HepG2 (cell line): ENCODE measurements around the gene RWDD2A. TPM values are rescaled to one million over a fixed set of nuclear protein-coding genes. Genes with fewer than 3 reads are reported as not detected.

ENCODE experiments used
- ATAC-seq: fragments of 200-7000 bp; cut with Tn5 transposase; 3 replicates; pipeline ENCODE4 v1.9.1; 2020; ENCODE audit warnings: mild to moderate bottlenecking, moderate library complexity
- BruUV-seq: library from RNA; stranded (reverse); fragments of 400-500 nt; replicated peaks from 2 replicates; lab custom pipeline; 2021; lab: Mats Ljungman, UMichigan
- CTCF ChIA-PET: fragments of 300-600 bp; formaldehyde crosslinking; extraction: SDS; loops from one replicate; lab custom pipeline; 2021; ENCODE audit warnings: low total read pairs, inconsistent platforms, low intra/inter-chr PET ratio; lab: Yijun Ruan, JAX
- POLR2A ChIA-PET: fragments of 350-600 bp; sonication (Branson Sonifier 250); formaldehyde crosslinking; loops from one replicate; lab custom pipeline; 2020; ENCODE audit warnings: antibody characterized with exemption, inconsistent platforms; lab: Yijun Ruan, JAX
- DNase-seq: peaks from one replicate; pipeline ENCODE4 v3.0.0-alpha.2; 2015; ENCODE audit warnings: low spot score
- FAIRE-seq: peaks from 3 replicates; lab custom pipeline; 2011; peaks lifted over from hg19 to GRCh38; lab: Jason Lieb, UNC
- H2AFZ ChIP-seq: one replicate; pipeline ENCODE4 v1.6.1; 2011; ENCODE audit warnings: low read length, inconsistent platforms
- H3K27ac ChIP-seq: fragments of 300-600 bp; 3 replicates; pipeline ENCODE4 v1.8.0; 2011; ENCODE audit warnings: mixed run types, mild to moderate bottlenecking, mixed read lengths, low read length, inconsistent platforms; ENCODE audit not compliant: insufficient read depth; ENCODE audit errors: extremely low read length
- H3K27me3 ChIP-seq, 2 experiments: fragments of 200-600 bp in 1 of 2; 2 replicates in 1 of 2; 3 replicates in 1 of 2; pipeline versions ENCODE4 v1.6.0 to v1.8.0; 2011; ENCODE audit warnings: low read length in 2 of 2, mild to moderate bottlenecking in 2 of 2, moderate library complexity in 2 of 2, inconsistent platforms in 1 of 2; ENCODE audit not compliant: insufficient read depth in 2 of 2, control insufficient read depth in 1 of 2
- H3K36me3 ChIP-seq, 2 experiments: fragments of 200-600 bp in 1 of 2; replicated peaks in 1 of 2; 2 replicates in 1 of 2; 3 replicates in 1 of 2; pipeline versions ENCODE4 v1.5.1 to v1.8.0; 2011; ENCODE audit warnings: low read length in 2 of 2, inconsistent platforms in 1 of 2; ENCODE audit not compliant: insufficient read depth in 2 of 2, control insufficient read depth in 1 of 2
- H3K4me1 ChIP-seq: 2 replicates; pipeline ENCODE4 v1.5.1; 2012; ENCODE audit warnings: low read length, inconsistent platforms; ENCODE audit not compliant: insufficient read depth
- H3K4me2 ChIP-seq: 2 replicates; pipeline ENCODE4 v1.6.0; 2011; ENCODE audit warnings: low read depth, low read length, inconsistent platforms
- H3K4me3 ChIP-seq, 3 experiments: fragments of 200-600 bp in 1 of 3; sonication (generic), shearing (Covaris generic) in 1 of 3; replicated peaks in 1 of 3; 2 replicates each; pipeline ENCODE4 v1.5.1; 2011 to 2016; ENCODE audit warnings: low read length in 3 of 3, inconsistent platforms in 2 of 3, low read depth in 2 of 3, mild to moderate bottlenecking in 2 of 3, control low read depth in 1 of 3, mixed read lengths in 1 of 3; ENCODE audit not compliant: insufficient read depth in 1 of 3
- H3K79me2 ChIP-seq: one replicate; pipeline ENCODE4 v1.6.1; 2011; ENCODE audit warnings: low read length, inconsistent platforms; ENCODE audit not compliant: insufficient read depth
- H3K9ac ChIP-seq: 2 replicates; pipeline ENCODE4 v1.6.0; 2011; ENCODE audit warnings: mild to moderate bottlenecking, low read depth, low read length, inconsistent platforms; ENCODE audit not compliant: insufficient read depth
- H3K9me3 ChIP-seq: 2 replicates; pipeline ENCODE4 v1.5.1; 2012; ENCODE audit warnings: mild to moderate bottlenecking, low read length
- H4K20me1 ChIP-seq: 2 replicates; pipeline ENCODE4 v1.6.0; 2011; ENCODE audit warnings: inconsistent platforms, mild to moderate bottlenecking, low read length, moderate library complexity; ENCODE audit not compliant: insufficient read depth
- AGO2 ChIP-seq: fragments of 200-400 bp; formaldehyde crosslinking; optimal IDR thresholded peaks from 2 replicates; pipeline ENCODE3; 2017; ENCODE audit warnings: mild to moderate bottlenecking, low read depth, low read length, moderate library complexity
- AKAP8 ChIP-seq: sonication (generic); formaldehyde crosslinking; IDR thresholded peaks from 2 replicates; pipeline ENCODE4 v1.5.1; 2020; ENCODE audit warnings: mild to moderate bottlenecking, missing genetic modification reagents
- ATF2 ChIP-seq: sonication (generic); formaldehyde crosslinking; IDR thresholded peaks from 2 replicates; pipeline ENCODE4 v1.4.0; 2020; ENCODE audit warnings: missing genetic modification reagents
- CAMTA2 ChIP-seq: sonication (generic); formaldehyde crosslinking; IDR thresholded peaks from 2 replicates; pipeline ENCODE4 v1.4.0; 2020; ENCODE audit warnings: mild to moderate bottlenecking, missing genetic modification reagents, borderline replicate concordance
- DR1 ChIP-seq: sonication (generic); formaldehyde crosslinking; IDR thresholded peaks from 2 replicates; pipeline ENCODE4 v1.8.0; 2021; ENCODE audit warnings: mild to moderate bottlenecking, missing genetic modification reagents, inconsistent platforms
- FOXO4 ChIP-seq: sonication (generic); formaldehyde crosslinking; conservative IDR thresholded peaks from 2 replicates; pipeline ENCODE4 v1.8.1; 2023; ENCODE audit warnings: missing genetic modification reagents
- FOXP1 ChIP-seq, 2 experiments: fragments of 450-650 bp in 1 of 2; IDR thresholded peaks; 2 replicates each; pipeline ENCODE4 v1.6.1; 2017 to 2018; ENCODE audit warnings: antibody characterized with exemption in 1 of 2
- KMT2A ChIP-seq: sonication (generic); formaldehyde crosslinking; IDR thresholded peaks from 2 replicates; pipeline ENCODE4 v1.4.0; 2020; ENCODE audit warnings: missing genetic modification reagents
- PHF20 ChIP-seq: sonication (generic); formaldehyde crosslinking; IDR thresholded peaks from 2 replicates; pipeline ENCODE4 v1.5.0; 2020; ENCODE audit warnings: mild to moderate bottlenecking, missing genetic modification reagents
- PLSCR1 ChIP-seq: sonication (generic); formaldehyde crosslinking; IDR thresholded peaks from 2 replicates; pipeline ENCODE4 v1.5.0; 2020; ENCODE audit warnings: missing genetic modification reagents, mild to moderate bottlenecking, borderline replicate concordance
- TEF ChIP-seq: sonication (generic); formaldehyde crosslinking; IDR thresholded peaks from 2 replicates; pipeline ENCODE4 v1.5.0; 2020; ENCODE audit warnings: missing genetic modification reagents
- ZBTB38 ChIP-seq: sonication (generic); formaldehyde crosslinking; IDR thresholded peaks from 2 replicates; pipeline ENCODE4 v1.5.1; 2020; ENCODE audit warnings: mild to moderate bottlenecking, missing genetic modification reagents
- ZNF264 ChIP-seq: sonication (generic); formaldehyde crosslinking; IDR thresholded peaks from 2 replicates; pipeline ENCODE4 v1.4.0; 2020; ENCODE audit warnings: missing genetic modification reagents
- ZNF33B ChIP-seq: sonication (generic); formaldehyde crosslinking; IDR thresholded peaks from 2 replicates; pipeline ENCODE4 v1.5.1; 2020; ENCODE audit warnings: mild to moderate bottlenecking, missing genetic modification reagents
- ZNF567 ChIP-seq: sonication (generic); formaldehyde crosslinking; IDR thresholded peaks from 2 replicates; pipeline ENCODE4 v1.8.1; 2023; ENCODE audit warnings: mild to moderate bottlenecking, missing genetic modification reagents, borderline replicate concordance
- ZNF672 ChIP-seq: sonication (generic); formaldehyde crosslinking; IDR thresholded peaks from 2 replicates; pipeline ENCODE4 v1.8.1; 2022; ENCODE audit warnings: missing genetic modification reagents
- ZNF678 ChIP-seq: sonication (generic); formaldehyde crosslinking; IDR thresholded peaks from 2 replicates; pipeline ENCODE4 v1.4.0; 2020; ENCODE audit warnings: mild to moderate bottlenecking, missing genetic modification reagents
- WGBS: methylation state at CpG from one replicate; pipeline ENCODE4 v1.1.6; 2017; ENCODE audit warnings: low lambda C conversion rate; 5-methylcytosine and 5-hydroxymethylcytosine counted together
- in situ Hi-C: cut with HindIII; loops from 2 replicates; pipeline ENCODE4 v1.10.0; 2017; ENCODE audit warnings: low pct_unique_long_range_greater_than_20kb; ENCODE audit not compliant: extremely low pct_ligation_motif_present
- intact Hi-C: fragments of 100-400 bp; cut with micrococcal nuclease; formaldehyde crosslinking; loops from one replicate; pipeline ENCODE4 v1.10.0; 2022; ENCODE audit not compliant: unreplicated experiment
- polyA plus RNA-seq, 8 experiments: library from polyadenylated mRNA; depleted of rRNA in 3 of 8; stranded (reverse) in 7 of 8; unstranded in 1 of 8; fragments of >200 nt; fragmentation: Illumina TruSeq in 4 of 8; extraction: Trizol in 4 of 8; gene quantifications; 2 replicates each; pipeline versions ENCODE4 v1.2.1 to v1.2.3, GENCODE V29; 2011 to 2016; ENCODE audit warnings: low read depth in 4 of 8, missing spikeins in 1 of 8, mixed read lengths in 1 of 8; ENCODE audit not compliant: insufficient read depth in 1 of 8
- total RNA-seq, 5 experiments: library from RNA; depleted of rRNA; stranded (reverse); fragments of >200 nt; fragmentation: Illumina TruSeq; extraction: Trizol; gene quantifications; 2 replicates each; pipeline ENCODE4 v1.2.3, GENCODE V29; 2016; ENCODE audit warnings: low read depth in 1 of 5

Gene RWDD2A
- total and polyA plus RNA-seq, 2 of the 13 experiments (the other 11 are each of a cell fraction or from before 2014, with no cell fraction given), result 5.3 to 8.1 TPM

- no peak overlapping the region for H3K27ac ChIP-seq
- POLR2A ChIA-PET, result no interaction called here
- no peaks in the 10 kb centered on the region for H3K36me3 ChIP-seq
- DNase-seq (no peak), ATAC-seq (no peak), FAIRE-seq (no peak)
- H3K4me1 ChIP-seq, result no peaks in the 10 kb centered on the region
- H3K4me3 ChIP-seq, result no peak overlapping the region
- H3K9ac ChIP-seq, result no peak overlapping the region
- BruUV-seq, result no TSS peak
- no peak overlapping the region for H2AFZ ChIP-seq
- 0% methylated on average over 1 of the region's 1 CpG for WGBS
- intact Hi-C loops, result no loop called here
- in situ Hi-C loops, result no loop called here
- no peaks in the 10 kb centered on the region for H4K20me1 ChIP-seq
- H3K79me2 ChIP-seq, result no peaks in the 10 kb centered on the region
- H3K9me3 ChIP-seq, result no peaks in the 10 kb centered on the region
- H3K4me2 ChIP-seq, result no peak overlapping the region
- CTCF ChIA-PET, result no interaction called here
- TF ChIP-seq PLSCR1 (CRISPR knock-in tag) (no peak), AKAP8 (no peak), ZNF33B (CRISPR knock-in tag) (no peak)
- no peaks in the 10 kb centered on the region for H3K27me3 ChIP-seq
These were observed 38.0 kb downstream of the RWDD2A start for GRCh38 chr6:83231146-83231545.

GRCh38 chr6:83247471-83247870 lies 54.3 kb downstream of the RWDD2A start:
- in situ Hi-C loops (no loop called here), intact Hi-C loops (no loop called here)
- no TSS peak for BruUV-seq
- H3K9ac ChIP-seq, result no peak overlapping the region
- no peak overlapping the region for H3K4me2 ChIP-seq
- no peak overlapping the region for H3K4me3 ChIP-seq
- H3K4me1 ChIP-seq, result peaks cover 11% of the 10 kb centered on the region
- no peaks in the 10 kb centered on the region for H3K27me3 ChIP-seq
- no peaks in the 10 kb centered on the region for H3K36me3 ChIP-seq
- no peaks in the 10 kb centered on the region for H3K9me3 ChIP-seq
- no peak overlapping the region for H2AFZ ChIP-seq
- H4K20me1 ChIP-seq, result no peaks in the 10 kb centered on the region
- TF ChIP-seq ZNF672 (CRISPR knock-in tag) (no peak), KMT2A (CRISPR knock-in tag) (no peak), ZBTB38 (CRISPR knock-in tag) (no peak), ZNF264 (CRISPR knock-in tag) (no peak), CAMTA2 (CRISPR knock-in tag) (no peak), ZNF678 (CRISPR knock-in tag) (no peak), FOXP1 (IDR thresholded peaks at IDR 0.05) (no peak), FOXP1 (CRISPR knock-in tag; IDR thresholded peaks at IDR 0.05) (no peak), DR1 (CRISPR knock-in tag) (no peak), ZNF567 (CRISPR knock-in tag) (no peak), FOXO4 (CRISPR knock-in tag) (no peak), AGO2 (no peak), PHF20 (CRISPR knock-in tag) (no peak), TEF (CRISPR knock-in tag) (no peak), ATF2 (CRISPR knock-in tag) (no peak)
- WGBS, result 14% methylated on average over 3 of the region's 3 CpGs
- DNase-seq (no peak), FAIRE-seq (no peak), ATAC-seq (no peak)
- POLR2A ChIA-PET, result no interaction called here
- no peak overlapping the region for H3K27ac ChIP-seq
- H3K79me2 ChIP-seq, result no peaks in the 10 kb centered on the region
- CTCF ChIA-PET, result no interaction called here
